K562 (cell line): Measurements from ENCODE around the gene SUCNR1. TPM values are rescaled to one million over a fixed set of nuclear protein-coding genes. Genes with fewer than 3 reads are reported as not detected.

Source experiments
- CHD7 ChIP-seq: fragments of 200-600 bp; sonication (generic); IDR thresholded peaks from one replicate; pipeline ENCODE4 v1.6.1; 2012; ENCODE audit warnings: mild to moderate bottlenecking, low read depth, low read length, inconsistent platforms
- CSDE1 ChIP-seq, 2 experiments: fragments of 450-650 bp; IDR thresholded peaks; 2 replicates each; pipeline ENCODE4 v1.6.1; 2016; ENCODE audit warnings: mild to moderate bottlenecking in 1 of 2
- ELK1 ChIP-seq: sonication (generic); formaldehyde crosslinking; IDR thresholded peaks from 2 replicates; pipeline ENCODE4 v1.8.1; 2022; ENCODE audit warnings: missing genetic modification reagents
- HSF4 ChIP-seq: fragments of 250-450 bp; sonication (Bioruptor Pico); IDR thresholded peaks from 2 replicates; pipeline ENCODE4 v2.1.2; 2022; ENCODE audit warnings: mild to moderate bottlenecking, moderate library complexity, borderline replicate concordance
- IRF9 ChIP-seq: fragments of 450-650 bp; IDR thresholded peaks from 2 replicates; pipeline ENCODE4 v1.6.1; 2016; ENCODE audit warnings: missing biosample characterization, missing genetic modification characterization
- MAX ChIP-seq: sonication (generic); formaldehyde crosslinking; IDR thresholded peaks from 2 replicates; pipeline ENCODE4 v1.9.0; 2022; ENCODE audit warnings: mild to moderate bottlenecking, missing genetic modification reagents
- NFRKB ChIP-seq: fragments of 450-650 bp; IDR thresholded peaks from 2 replicates; pipeline ENCODE4 v1.6.1; 2016; ENCODE audit warnings: low read depth
- PURB ChIP-seq: sonication (generic); formaldehyde crosslinking; IDR thresholded peaks from 2 replicates; pipeline ENCODE4 v1.9.0; 2021; ENCODE audit warnings: low read depth, mild to moderate bottlenecking, missing genetic modification reagents
- RBM17 ChIP-seq: fragments of 200-400 bp; formaldehyde crosslinking; IDR thresholded peaks from 2 replicates; pipeline ENCODE4 v1.6.1; 2017; ENCODE audit warnings: low read depth, mild to moderate bottlenecking, low read length, borderline replicate concordance
- SREBF2 ChIP-seq: sonication (generic); formaldehyde crosslinking; IDR thresholded peaks from 2 replicates; pipeline ENCODE4 v1.4.0; 2020; ENCODE audit warnings: mild to moderate bottlenecking, missing genetic modification reagents
- TCF7L2 ChIP-seq: fragments of 150-350 bp; IDR thresholded peaks from 2 replicates; pipeline ENCODE4 v1.6.1; 2016; ENCODE audit warnings: low read depth, mild to moderate bottlenecking, low read length, moderate library complexity
- TGIF2 ChIP-seq: sonication (generic); formaldehyde crosslinking; IDR thresholded peaks from 2 replicates; pipeline ENCODE4 v1.8.1; 2022; ENCODE audit warnings: mild to moderate bottlenecking, missing genetic modification reagents, moderate library complexity
- ZNF12 ChIP-seq: sonication (generic); formaldehyde crosslinking; IDR thresholded peaks from 2 replicates; pipeline ENCODE4 v1.4.0; 2020; ENCODE audit warnings: mild to moderate bottlenecking, missing genetic modification reagents
- ZNF263 ChIP-seq: sonication (generic); formaldehyde crosslinking; IDR thresholded peaks from 2 replicates; pipeline ENCODE4 v1.8.0; 2022; ENCODE audit warnings: mild to moderate bottlenecking, missing genetic modification reagents, borderline replicate concordance
- polyA plus RNA-seq, 8 experiments: library from polyadenylated mRNA; depleted of rRNA in 4 of 8; stranded (reverse) in 5 of 8; unstranded in 3 of 8; fragments of >200 nt; fragmentation: Nextera tagmentation in 2 of 8; fragmentation: Illumina TruSeq in 1 of 8; extraction: Ambion mirVana in 2 of 8; extraction: Trizol in 1 of 8; gene quantifications; 2 replicates each; pipeline versions ENCODE4 v1.2.1 to v1.2.3, GENCODE V29; 2011 to 2014; ENCODE audit warnings: inconsistent platforms in 1 of 8, missing spikeins in 1 of 8
- total RNA-seq, 7 experiments: library from RNA; depleted of rRNA in 6 of 7; stranded (reverse); fragments of >200 nt in 6 of 7; fragmentation: Illumina TruSeq in 2 of 7; extraction: Trizol in 2 of 7; gene quantifications; 2 replicates each; pipeline versions ENCODE4 v1.2.1 to v1.2.3, GENCODE V29; 2011 to 2021; ENCODE audit warnings: low replicate concordance in 1 of 7

The SUCNR1 gene
- total and polyA plus RNA-seq, 9 of the 15 experiments (the other 6 are each of a cell fraction or from before 2014, with no cell fraction given): 0.04 to 0.54 (median 0.13) TPM

GRCh38 chr3:151871639-151872468 lies 1.6 kb upstream of the SUCNR1 start (continued):
- no peak for TF ChIP-seq CHD7
- 0 out of 2 replicates have a peak, but pooled peaks have one; percentile 16 for TF ChIP-seq TCF7L2
- TF ChIP-seq ZNF12 (CRISPR knock-in tag): no peak
- TF ChIP-seq HSF4 (CRISPR knock-in tag): no peak
- no peak for TF ChIP-seq NFRKB
- TF ChIP-seq ELK1 (CRISPR knock-in tag): no peak
- no peak for TF ChIP-seq IRF9
- TF ChIP-seq TGIF2 (CRISPR knock-in tag): no peak
- TF ChIP-seq MAX: no peak
- TF ChIP-seq PURB (CRISPR knock-in tag): no peak
- TF ChIP-seq CSDE1 (IDR thresholded peaks at IDR 0.05): no peak
- no peak for TF ChIP-seq ZNF263 (CRISPR knock-in tag)
- no peak for TF ChIP-seq SREBF2 (CRISPR knock-in tag)
- no peak for TF ChIP-seq RBM17
